Stimulated activated CD4-positive, alpha-beta T cell treated with anti-CD3 and anti-CD28 coated beads, Interleukin-12 subunit alpha, Interleukin-12 subunit beta, amount 100 ng/mL, for 24 hours (primary cell): ENCODE measurements around the gene MSL1.

Source experiments
- DNase-seq, 2 experiments: peaks; one replicate each; pipeline ENCODE4 v3.0.0-alpha.2; 2020; ENCODE audit warnings: low read depth in 2 of 2

Gene MSL1

GRCh38 chr17:40104594-40105486, 16.9 kb upstream of the MSL1 start:
- DNase-seq, result no peak

DNA sequence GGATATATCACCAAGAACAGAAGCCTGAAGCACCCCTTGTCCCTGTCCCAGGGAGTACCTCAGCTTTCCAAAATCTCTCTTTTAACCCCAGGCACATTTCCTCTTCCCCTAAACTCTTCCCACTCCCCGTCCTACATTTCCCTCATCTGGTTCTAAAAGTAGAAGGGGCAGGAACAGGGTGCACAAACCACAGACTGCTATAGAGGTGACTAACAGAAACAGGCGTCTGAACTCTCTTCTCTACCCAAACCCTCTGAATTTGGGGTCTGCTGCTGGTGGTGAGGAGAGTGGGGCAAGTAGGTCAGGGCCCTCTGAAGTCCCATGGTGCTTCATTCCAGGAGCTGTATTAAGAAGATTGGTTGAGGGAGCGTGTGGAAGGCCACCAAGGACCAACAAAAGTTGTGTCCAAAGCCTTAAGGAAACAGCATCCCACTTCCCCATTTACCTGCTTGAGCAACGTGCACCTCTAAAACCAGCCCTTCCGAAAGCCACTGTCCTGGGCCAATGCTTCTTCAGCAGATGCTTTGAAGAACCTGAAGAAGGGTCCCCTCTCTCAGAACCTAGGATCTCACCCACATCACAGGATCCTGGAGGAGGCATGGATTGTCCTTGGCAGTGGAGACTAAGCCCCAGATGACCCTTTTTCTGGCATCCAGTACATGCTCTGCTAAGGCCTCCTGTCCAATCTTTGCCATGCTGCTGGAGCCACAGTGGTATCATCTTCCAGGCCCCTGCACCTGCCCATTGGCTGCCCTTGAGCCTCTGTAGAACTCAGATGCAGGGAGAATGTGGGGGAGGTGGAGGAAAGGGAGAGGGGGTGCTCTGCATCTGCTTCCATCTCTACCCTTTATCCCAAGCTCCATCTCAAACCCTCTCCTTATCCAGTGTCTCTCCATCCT, 15.7 kb upstream of the MSL1 start:
- no peak for DNase-seq

DNA sequence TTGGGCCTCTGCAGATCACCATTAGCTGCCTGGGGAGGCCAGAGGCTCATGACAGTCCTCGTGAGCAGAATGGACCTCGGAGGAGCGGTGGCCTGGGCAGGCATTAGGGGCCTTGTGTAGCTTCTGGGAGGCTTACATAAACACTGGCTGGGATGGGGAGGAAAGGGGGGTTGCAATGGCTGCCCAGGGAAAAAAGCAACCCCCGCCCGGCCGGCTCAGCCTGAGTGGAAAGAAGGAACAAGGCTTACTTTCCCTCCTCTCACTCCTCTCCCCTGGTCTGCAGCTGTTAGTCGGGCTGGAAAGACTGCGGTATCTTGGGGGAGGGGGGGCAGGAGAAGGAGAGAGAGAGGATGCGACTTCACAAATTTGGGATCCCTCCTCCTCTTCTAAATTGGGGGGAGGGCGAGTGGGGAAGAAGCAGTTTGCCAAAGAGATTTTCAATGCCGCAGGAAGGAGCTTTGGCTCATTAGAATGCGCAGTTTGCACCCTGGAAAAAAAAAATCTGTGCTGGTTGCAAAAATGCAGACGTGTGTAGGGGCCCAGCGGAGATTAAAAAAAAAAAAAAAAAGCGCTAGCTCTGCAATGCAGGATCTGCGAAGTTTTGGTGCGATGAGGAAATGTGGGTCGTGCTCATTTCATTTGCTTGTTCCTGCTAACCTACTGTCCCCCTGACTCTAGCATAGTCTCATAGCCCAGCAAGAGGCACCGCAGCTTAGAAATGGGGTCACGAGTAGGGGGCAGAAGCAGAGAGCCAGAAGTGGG, 14.8 kb upstream of the MSL1 start:
- no peak for DNase-seq

DNA sequence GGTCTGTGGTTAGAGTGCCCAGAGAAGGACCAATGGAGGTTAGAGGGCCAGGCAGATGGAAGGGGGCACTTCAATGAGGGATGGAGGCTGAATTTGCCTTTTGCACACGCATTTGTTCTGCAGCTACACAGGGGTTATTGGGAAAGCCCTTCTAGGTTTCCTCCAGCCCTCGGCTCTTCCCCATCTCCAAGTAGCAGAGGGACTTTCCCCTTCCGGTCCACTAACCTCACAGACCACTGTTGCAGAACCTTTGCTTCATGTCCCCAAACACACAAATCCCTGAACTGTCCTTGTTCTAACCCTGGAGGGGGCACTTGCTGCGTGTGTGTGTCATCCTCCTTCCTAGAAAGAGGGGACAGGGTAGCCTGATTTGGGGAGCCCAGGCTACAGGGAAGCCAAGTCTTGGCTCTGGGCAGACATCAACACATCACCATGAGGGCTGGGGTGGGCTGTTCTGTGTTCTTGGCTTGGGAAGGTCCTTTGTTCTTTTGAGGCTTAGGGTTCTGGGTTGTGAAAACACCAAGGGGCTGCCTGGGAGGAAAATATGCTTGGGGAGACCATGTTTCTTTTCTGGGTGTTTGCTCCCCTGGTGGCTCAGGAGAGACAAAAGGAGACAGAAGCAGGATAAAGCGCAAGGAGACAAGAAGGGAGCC, 14.1 kb upstream of the MSL1 start:
- no peak for DNase-seq

DNA sequence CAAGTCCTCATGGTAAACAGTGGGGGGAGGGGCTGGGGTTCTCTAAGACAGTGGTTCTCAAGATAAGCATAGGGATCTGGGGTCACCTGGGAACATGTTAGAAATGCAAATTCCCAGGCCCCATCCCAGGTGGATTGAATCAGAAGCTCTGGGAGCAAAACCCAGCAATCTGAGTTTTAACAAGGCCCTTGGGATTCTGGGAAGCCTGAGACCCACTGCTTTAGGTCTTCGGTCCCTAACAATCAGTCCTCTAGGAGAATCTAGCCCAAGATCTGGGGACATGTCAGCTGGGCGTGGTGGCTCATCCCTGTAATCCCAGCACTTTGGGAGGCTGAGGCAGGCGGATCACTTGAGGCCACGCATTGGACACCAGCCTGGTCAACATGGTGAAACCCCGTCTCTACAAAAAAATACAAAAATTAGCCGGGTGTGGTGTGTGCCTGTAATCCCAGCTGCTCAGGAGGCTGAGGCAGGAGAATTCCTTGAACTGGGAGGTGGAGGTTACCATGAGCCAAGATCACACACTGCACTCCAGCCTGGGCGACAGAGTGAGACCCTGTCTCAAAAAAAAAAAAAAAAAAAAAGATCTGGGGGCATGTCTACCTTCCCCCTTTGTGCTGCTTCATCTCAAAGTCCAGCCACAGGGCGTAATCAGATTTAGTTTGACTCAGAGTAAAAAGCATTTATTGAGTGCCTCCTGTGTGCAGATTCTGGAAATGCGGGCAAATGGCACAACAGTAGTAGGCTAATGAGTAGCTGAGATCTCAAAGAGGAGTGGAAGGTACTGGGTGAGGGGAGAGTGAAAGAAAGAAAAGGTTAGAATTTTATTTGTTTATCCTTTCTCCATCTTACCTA, 12.6 kb upstream of the MSL1 start:
- no peak for DNase-seq

GRCh38 chr17:40110026-40110845, 11.5 kb upstream of the MSL1 start:
- DNase-seq, result no peak

- DNase-seq, result peak in 1 of 2 experiments; percentile 62
Observed at GRCh38 chr17:40111221-40112128, 10.3 kb upstream of the MSL1 start.

DNA sequence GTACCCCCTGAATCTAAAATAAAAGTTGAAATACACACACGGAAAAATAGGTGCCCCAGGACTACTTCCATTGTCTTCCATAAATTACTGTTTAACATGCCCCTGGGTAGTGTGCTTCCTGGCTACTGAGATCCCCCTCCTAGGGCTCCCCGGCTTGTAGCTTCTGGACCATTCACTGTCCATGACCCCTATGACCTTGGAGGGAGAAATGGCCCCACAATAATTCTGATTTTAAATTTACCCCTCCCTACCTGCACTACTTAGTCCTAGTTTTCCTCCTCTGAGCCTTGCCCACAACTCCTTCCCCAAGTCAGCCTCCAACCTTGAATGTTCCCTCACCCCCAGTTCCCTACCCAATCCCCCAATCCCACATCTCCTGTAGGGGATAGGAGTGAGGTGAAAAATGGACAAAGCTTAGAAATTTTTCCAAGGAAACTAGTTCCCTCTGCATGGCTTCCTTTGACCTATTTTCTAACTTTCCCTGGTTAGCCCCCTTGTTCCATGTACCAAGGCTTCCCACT, 9.5 kb upstream of the MSL1 start:
- DNase-seq, result no peak

- no peak for DNase-seq
Observed at GRCh38 chr17:40112718-40113109, 9.1 kb upstream of the MSL1 start.

- peak; percentile 82 to 93 for DNase-seq
Observed at GRCh38 chr17:40113110-40113906, 8.5 kb upstream of the MSL1 start.

- no peak for DNase-seq
Observed at GRCh38 chr17:40113907-40114245, 7.9 kb upstream of the MSL1 start.

DNA sequence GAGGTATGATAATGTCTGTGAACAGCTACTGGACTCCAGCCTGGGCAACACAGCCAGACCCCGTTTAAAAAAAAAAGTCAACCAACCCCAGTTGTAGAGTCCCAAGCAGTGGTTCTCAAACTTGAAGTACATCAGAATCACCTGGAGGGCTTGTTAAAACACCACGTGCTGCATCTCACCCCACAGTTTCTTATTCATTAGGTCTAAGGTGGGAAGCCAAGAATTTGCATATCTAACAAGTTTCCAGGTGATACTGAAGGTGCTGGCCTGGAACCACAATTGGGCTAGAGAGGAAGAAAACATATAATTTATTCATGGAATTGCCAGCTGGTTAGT, 6.7 kb upstream of the MSL1 start:
- DNase-seq, result no peak

- DNase-seq, result no peak
Observed at GRCh38 chr17:40122136-40122998, 596 bp downstream of the MSL1 start.

- DNase-seq, result no peak
Observed at GRCh38 chr17:40122999-40123810, 1.4 kb downstream of the MSL1 start.

GRCh38 chr17:40123811-40124114, 2.0 kb downstream of the MSL1 start:
- no peak for DNase-seq
